Hepatocyte (in vitro differentiated cells): Measurements from ENCODE around the gene CDC42SE2. TPM values are rescaled to one million over a fixed set of nuclear protein-coding genes. Genes with fewer than 3 reads are reported as not detected.

Experiments
- DNase-seq: peaks from one replicate; pipeline ENCODE4 v3.0.0-alpha.2; 2016; ENCODE audit warnings: low spot score
- H2AFZ ChIP-seq: fragments of 200-600 bp; sonication (generic); 2 replicates; pipeline ENCODE4 v1.6.0; 2016; ENCODE audit warnings: antibody characterized with exemption, mild to moderate bottlenecking
- H3K27ac ChIP-seq: fragments of 200-600 bp; sonication (generic); 2 replicates; pipeline ENCODE4 v1.5.1; 2016; ENCODE audit warnings: mild to moderate bottlenecking
- H3K27me3 ChIP-seq: fragments of 200-600 bp; sonication (generic); 2 replicates; pipeline ENCODE4 v1.6.1; 2016
- H3K36me3 ChIP-seq: fragments of 200-600 bp; sonication (generic); replicated peaks from 2 replicates; pipeline ENCODE4 v1.5.1; 2016; ENCODE audit warnings: low read depth; ENCODE audit not compliant: insufficient read depth
- H3K4me1 ChIP-seq: fragments of 200-600 bp; sonication (generic); 2 replicates; pipeline ENCODE4 v1.5.1; 2016; ENCODE audit warnings: mild to moderate bottlenecking, moderate library complexity; ENCODE audit not compliant: insufficient read depth
- H3K4me2 ChIP-seq: fragments of 200-600 bp; sonication (generic); 2 replicates; pipeline ENCODE4 v1.6.0; 2016
- H3K4me3 ChIP-seq: fragments of 200-600 bp; sonication (generic); 2 replicates; pipeline ENCODE4 v1.5.1; 2016; ENCODE audit warnings: mild to moderate bottlenecking
- H3K79me2 ChIP-seq: fragments of 200-600 bp; sonication (generic); 2 replicates; pipeline ENCODE4 v1.6.0; 2017; ENCODE audit warnings: mild to moderate bottlenecking
- H3K9me2 ChIP-seq: fragments of 200-600 bp; sonication (generic); replicated peaks from 2 replicates; pipeline ENCODE4 v1.6.0; 2017; ENCODE audit warnings: mild to moderate bottlenecking; ENCODE audit not compliant: insufficient read depth
- H3K9me3 ChIP-seq: fragments of 200-600 bp; sonication (generic); 2 replicates; pipeline ENCODE4 v1.5.1; 2016; ENCODE audit warnings: low read depth, mild to moderate bottlenecking
- H4K20me1 ChIP-seq: fragments of 200-600 bp; sonication (generic); 2 replicates; pipeline ENCODE4 v1.6.0; 2016; ENCODE audit warnings: mild to moderate bottlenecking; ENCODE audit not compliant: insufficient read depth, poor library complexity, severe bottlenecking
- CTCF ChIP-seq: fragments of 200-600 bp; sonication (generic); IDR thresholded peaks from 2 replicates; pipeline ENCODE4 v1.5.1; 2016; ENCODE audit warnings: antibody characterized with exemption, mild to moderate bottlenecking; ENCODE audit not compliant: poor library complexity
- EZH2 ChIP-seq: fragments of 200-600 bp; sonication (generic); IDR thresholded peaks from 2 replicates; pipeline ENCODE4 v1.6.1; 2016; ENCODE audit warnings: antibody characterized with exemption, mild to moderate bottlenecking, borderline replicate concordance
- EZH2phosphoT487 ChIP-seq: fragments of 200-600 bp; sonication (generic); IDR thresholded peaks from one replicate; pipeline ENCODE4 v1.6.1; 2018; ENCODE audit warnings: antibody characterized with exemption, mild to moderate bottlenecking, low read depth, moderate library complexity; ENCODE audit not compliant: unreplicated experiment, severe bottlenecking
- WGBS: methylation state at CpG from one replicate; pipeline ENCODE4 v1.1.6; 2016; ENCODE audit warnings: low lambda C conversion rate; ENCODE audit errors: missing lambda C conversion rate; 5-methylcytosine and 5-hydroxymethylcytosine counted together
- polyA plus RNA-seq: library from polyadenylated mRNA; unstranded; fragments of >200 nt; fragmentation: Nextera tagmentation; extraction: Ambion mirVana; gene quantifications from 2 replicates; pipeline ENCODE4 v1.2.1, GENCODE V29; 2016
- total RNA-seq: library from RNA; depleted of rRNA; stranded (reverse); fragments of >200 nt; gene quantifications from 2 replicates; pipeline ENCODE4 v1.2.3, GENCODE V29; 2014

CDC42SE2 gene
- total and polyA plus RNA-seq, 2 experiments from 2014 or later, result 27.2 to 51.5 TPM

- Histone ChIP-seq H4K20me1 (peaks cover 3% of the 10 kb centered on the region), H3K36me3 (no peaks in the 10 kb centered on the region), H3K4me1 (peaks cover 12% of the 10 kb centered on the region), H3K27me3 (no peaks in the 10 kb centered on the region), H3K27ac (no peak overlapping the region), H3K4me3 (no peak overlapping the region), H2AFZ (no peak overlapping the region), H3K4me2 (no peak overlapping the region), H3K79me2 (peaks cover 88% of the 10 kb centered on the region), H3K9me2 (no peaks in the 10 kb centered on the region), H3K9me3 (no peaks in the 10 kb centered on the region)
- 100% methylated on average over 2 of the region's 2 CpGs for WGBS
- TF ChIP-seq EZH2 (no peak), CTCF (no peak), EZH2phosphoT487 (no peak)
- DNase-seq, result no peak
Measured at GRCh38 chr5:131316026-131316425, 52.2 kb downstream of the CDC42SE2 start.

- Histone ChIP-seq H3K79me2 (peaks cover 88% of the 10 kb centered on the region), H3K36me3 (no peaks in the 10 kb centered on the region), H2AFZ (no peak overlapping the region), H3K27ac (no peak overlapping the region), H3K4me1 (peaks cover 12% of the 10 kb centered on the region), H4K20me1 (peaks cover 3% of the 10 kb centered on the region), H3K4me2 (no peak overlapping the region), H3K9me3 (no peaks in the 10 kb centered on the region), H3K27me3 (no peaks in the 10 kb centered on the region), H3K4me3 (no peak overlapping the region), H3K9me2 (no peaks in the 10 kb centered on the region)
- TF ChIP-seq CTCF (no peak), EZH2 (no peak), EZH2phosphoT487 (no peak)
- DNase-seq, result no peak
- 100% methylated on average over 2 of the region's 2 CpGs for WGBS
Measured at GRCh38 chr5:131316822-131317221, 53.0 kb downstream of the CDC42SE2 start.

- H3K27me3 ChIP-seq, result no peaks in the 10 kb centered on the region
- H3K79me2 ChIP-seq, result peaks cover 92% of the 10 kb centered on the region
- no peak for DNase-seq
- H3K4me1 ChIP-seq, result peaks cover 9% of the 10 kb centered on the region
- H3K4me3 ChIP-seq, result no peak overlapping the region
- no peaks in the 10 kb centered on the region for H3K9me3 ChIP-seq
- H4K20me1 ChIP-seq, result peaks cover 3% of the 10 kb centered on the region
- no peak for TF ChIP-seq EZH2phosphoT487
- no peak for TF ChIP-seq CTCF
- no peak for TF ChIP-seq EZH2
- H3K9me2 ChIP-seq, result no peaks in the 10 kb centered on the region
- no peak overlapping the region for H3K4me2 ChIP-seq
- no peaks in the 10 kb centered on the region for H3K36me3 ChIP-seq
- no peak overlapping the region for H3K27ac ChIP-seq
- no peak overlapping the region for H2AFZ ChIP-seq
Measured at GRCh38 chr5:131318455-131318854, 54.6 kb downstream of the CDC42SE2 start.

GRCh38 chr5:131321066-131321465 is 57.2 kb downstream of the CDC42SE2 start:
- H3K4me3 ChIP-seq, result no peak overlapping the region
- no peak for TF ChIP-seq EZH2
- no peak for TF ChIP-seq CTCF
- no peak for TF ChIP-seq EZH2phosphoT487
- H3K79me2 ChIP-seq, result peaks cover 91% of the 10 kb centered on the region
- H3K9me2 ChIP-seq, result no peaks in the 10 kb centered on the region
- H3K4me2 ChIP-seq, result no peak overlapping the region
- no peak overlapping the region for H3K27ac ChIP-seq
- no peak for DNase-seq
- H2AFZ ChIP-seq, result no peak overlapping the region
- H4K20me1 ChIP-seq, result peaks cover under 1% of the 10 kb centered on the region
- WGBS, result 50% methylated on average over 2 of the region's 2 CpGs
- no peaks in the 10 kb centered on the region for H3K27me3 ChIP-seq
- H3K36me3 ChIP-seq, result no peaks in the 10 kb centered on the region
- no peaks in the 10 kb centered on the region for H3K9me3 ChIP-seq
- H3K4me1 ChIP-seq, result no peaks in the 10 kb centered on the region
